ENCODE data around the gene SLIT3. TPM values are rescaled to one million over a fixed set of nuclear protein-coding genes. Genes with fewer than 3 reads are reported as not detected.
A peak's percentile ranks its signal among the peaks of the same experiment; 100 is the strongest.

Gene SLIT3
- total RNA-seq, 2 experiments from 2014 or later = 0.30 to 0.43 TPM

DNA sequence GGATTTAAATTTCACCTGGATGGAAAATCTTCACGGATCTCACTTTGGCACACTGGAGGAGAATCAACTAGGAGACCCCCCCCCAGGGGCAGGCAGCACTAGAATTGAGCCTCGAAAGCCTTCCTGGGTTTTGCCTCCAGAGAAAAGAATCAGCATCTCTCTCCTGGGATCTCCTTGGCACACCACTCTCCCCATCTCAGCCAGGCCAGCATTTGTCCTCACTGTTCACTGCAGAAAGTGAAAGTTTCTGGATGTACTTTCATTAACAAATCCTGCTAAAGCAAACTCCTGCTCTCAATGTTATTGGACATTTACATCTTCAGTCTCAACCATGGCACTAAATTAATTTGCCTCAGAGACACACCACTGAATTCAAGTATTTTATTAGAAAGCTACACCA, 312.2 kb downstream of the SLIT3 start:
- Mint-ChIP-seq H3K36me3 (ENCODE audit: low read depth) (no peaks in the 10 kb centered on the region), H3K27me3 (ENCODE audit: low read depth) (peaks cover 6% of the 10 kb centered on the region), H3K4me3 (no peak overlapping the region), H3K27ac (no peak overlapping the region), H3K4me1 (ENCODE audit: low read depth) (no peaks in the 10 kb centered on the region), H3K9me3 (no peaks in the 10 kb centered on the region)
- CTCF ChIA-PET = interaction anchor here (0.7 to 2.0 kb wide), 5 partner anchors 8 to 620 kb away, joined by 3 to 6 read pairs (median 4); no protein-coding TSS in a partner anchor
- intact Hi-C loops (cut with micrococcal nuclease) = loop anchor here (5.0 to 10.0 kb wide), 2 partner anchors 721 to 1196 kb away; no protein-coding TSS in a partner anchor
- DNase-seq = no peak

DNA sequence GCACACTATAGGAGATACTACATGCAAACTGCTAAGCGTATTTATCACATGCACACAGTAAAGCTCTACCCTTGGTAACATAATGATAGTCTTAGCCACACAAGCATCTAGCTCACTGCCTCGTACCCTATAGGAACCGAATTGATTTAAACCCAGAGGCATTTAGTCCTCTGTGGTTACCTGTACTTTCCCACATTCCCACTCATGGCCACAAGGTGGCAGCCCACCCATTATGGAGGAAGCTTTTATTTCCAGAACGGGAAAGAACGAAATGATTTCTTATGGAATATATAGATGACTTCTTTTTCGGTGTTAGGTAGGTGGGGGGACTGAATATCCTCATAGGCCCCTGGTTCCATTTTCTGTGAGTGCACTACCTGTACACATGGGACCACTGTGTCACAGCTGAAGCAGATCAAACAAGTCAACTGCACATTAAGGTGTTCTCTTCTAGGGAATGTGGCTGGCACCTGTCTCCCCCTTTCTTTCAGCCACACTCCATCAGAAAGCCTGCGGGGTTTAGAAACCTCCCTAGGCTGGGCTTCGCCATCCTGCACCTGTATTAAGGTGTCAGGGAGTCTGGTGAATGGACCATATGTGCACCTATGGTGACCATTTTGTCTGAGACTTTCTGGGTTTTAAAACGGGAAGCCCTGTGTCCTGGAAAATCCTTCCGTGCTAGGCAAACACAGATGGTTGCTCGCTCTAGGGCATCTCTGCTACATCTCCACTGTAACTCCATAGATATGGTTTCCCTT, 313.2 kb downstream of the SLIT3 start:
- DNase-seq = peak; percentile 77

DNA sequence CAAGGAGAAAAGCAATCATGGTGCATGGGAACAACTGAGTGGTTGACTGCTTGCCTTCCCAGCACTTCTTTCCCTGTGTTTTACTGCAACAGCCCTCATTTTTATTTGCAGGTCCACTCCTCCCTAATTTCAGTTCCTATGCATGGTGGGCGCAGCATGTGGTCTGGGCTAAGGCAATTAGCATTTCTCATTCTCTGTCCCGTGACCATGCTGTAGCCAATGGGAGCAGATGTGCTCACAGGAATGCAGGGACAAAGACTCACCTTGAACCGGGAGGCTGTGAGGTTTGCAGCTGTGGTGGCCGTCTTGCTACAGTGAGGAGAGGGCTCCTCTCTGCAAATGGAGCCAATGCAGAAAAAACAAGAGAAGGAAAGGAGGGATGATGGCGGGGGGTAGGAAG, 315.5 kb downstream of the SLIT3 start:
- Mint-ChIP-seq H3K9me3 (no peaks in the 10 kb centered on the region), H3K4me3 (no peak overlapping the region), H3K27ac (no peak overlapping the region), H3K27me3 (ENCODE audit: low read depth) (peaks cover 6% of the 10 kb centered on the region), H3K4me1 (ENCODE audit: low read depth) (no peaks in the 10 kb centered on the region), H3K36me3 (ENCODE audit: low read depth) (no peaks in the 10 kb centered on the region)
- intact Hi-C loops (cut with micrococcal nuclease) = loop anchor here (5.0 to 10.0 kb wide), 2 partner anchors 718 to 1199 kb away; no protein-coding TSS in a partner anchor
- CTCF ChIA-PET = no interaction called here
- no peak for DNase-seq

More for the DNA sequence above, 313.2 kb downstream of the SLIT3 start:
- peaks cover 6% of the 10 kb centered on the region for H3K27me3 Mint-ChIP-seq (ENCODE audit: low read depth)
- no peak overlapping the region for H3K27ac Mint-ChIP-seq
- intact Hi-C loops (cut with micrococcal nuclease) = loop anchor here (1.0 to 10.0 kb wide), 6 partner anchors 307 to 1197 kb away; no protein-coding TSS in a partner anchor
- no peak overlapping the region for H3K4me3 Mint-ChIP-seq
- H3K36me3 Mint-ChIP-seq (ENCODE audit: low read depth) = no peaks in the 10 kb centered on the region
- no peaks in the 10 kb centered on the region for H3K9me3 Mint-ChIP-seq
- CTCF ChIA-PET = interaction anchor here (0.6 to 2.0 kb wide), 26 partner anchors 8 to 595 kb away, joined by 3 to 11 read pairs (median 4); no protein-coding TSS in a partner anchor
- H3K4me1 Mint-ChIP-seq (ENCODE audit: low read depth) = no peaks in the 10 kb centered on the region

DNA sequence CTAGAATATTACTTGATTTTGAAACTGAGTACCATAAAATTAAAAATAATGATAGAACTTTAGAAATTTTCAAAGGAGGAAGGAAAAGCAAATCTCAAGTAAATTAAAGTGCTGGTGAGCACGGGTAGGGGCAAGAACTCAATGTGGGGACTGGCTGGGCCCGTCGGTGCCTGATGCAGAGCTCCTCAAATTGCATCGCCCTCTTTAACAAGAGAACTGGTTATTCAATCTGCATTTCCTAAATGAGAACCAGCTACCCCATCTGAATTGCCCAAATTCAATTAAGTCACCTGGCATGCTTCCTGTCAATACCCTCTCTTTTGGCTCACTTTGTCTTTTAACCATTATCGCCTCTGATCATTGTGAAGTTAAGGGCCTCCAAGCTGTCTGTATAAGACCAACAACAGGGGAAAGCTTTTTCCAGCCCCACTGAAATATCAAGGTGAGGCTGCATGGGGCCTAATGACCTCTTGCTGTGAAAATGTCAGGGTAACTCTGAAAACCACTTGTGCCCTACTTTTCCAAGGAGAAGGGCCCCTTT, 316.7 kb downstream of the SLIT3 start:
- DNase-seq = no peak
- CTCF ChIA-PET = interaction anchor here (1.6 kb wide), 1 partner anchor 318 kb away, joined by 4 read pairs; no protein-coding TSS in a partner anchor
- intact Hi-C loops (cut with micrococcal nuclease) = loop anchor here (10.0 kb wide), 1 partner anchor 1201 kb away; no protein-coding TSS in a partner anchor
- H3K4me3 Mint-ChIP-seq = no peak overlapping the region
- peaks cover 6% of the 10 kb centered on the region for H3K27me3 Mint-ChIP-seq (ENCODE audit: low read depth)
- no peaks in the 10 kb centered on the region for H3K4me1 Mint-ChIP-seq (ENCODE audit: low read depth)
- H3K9me3 Mint-ChIP-seq = no peaks in the 10 kb centered on the region
- H3K27ac Mint-ChIP-seq = no peak overlapping the region
- no peaks in the 10 kb centered on the region for H3K36me3 Mint-ChIP-seq (ENCODE audit: low read depth)

DNA sequence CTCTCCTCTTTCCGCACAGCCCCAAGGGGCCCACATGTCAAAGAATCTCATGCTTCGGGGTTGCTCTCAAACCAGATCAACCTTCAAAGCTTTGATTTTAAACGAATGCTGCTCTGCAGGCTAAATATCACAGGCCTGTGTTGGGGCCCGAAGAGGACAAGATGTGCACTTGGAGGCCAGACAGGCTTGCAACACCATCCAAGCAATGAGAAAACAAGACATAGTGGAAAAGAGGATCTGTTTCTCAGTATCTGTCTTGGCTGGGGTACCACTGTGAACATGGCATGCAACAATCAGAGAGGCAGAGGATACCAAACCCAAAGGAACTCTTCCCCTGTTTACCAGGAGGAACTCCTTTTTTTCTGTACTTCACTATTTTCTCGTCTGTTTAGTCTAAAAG, 321.8 kb downstream of the SLIT3 start:
- peaks cover 5% of the 10 kb centered on the region for H3K27me3 Mint-ChIP-seq (ENCODE audit: low read depth)
- no peaks in the 10 kb centered on the region for H3K4me1 Mint-ChIP-seq (ENCODE audit: low read depth)
- no peaks in the 10 kb centered on the region for H3K9me3 Mint-ChIP-seq
- no peak overlapping the region for H3K27ac Mint-ChIP-seq
- CTCF ChIA-PET = interaction anchor here (0.8 to 1.3 kb wide), 3 partner anchors 8 to 299 kb away, joined by 3 to 4 read pairs (median 4); no protein-coding TSS in a partner anchor
- H3K36me3 Mint-ChIP-seq (ENCODE audit: low read depth) = no peaks in the 10 kb centered on the region
- H3K4me3 Mint-ChIP-seq = no peak overlapping the region
- intact Hi-C loops (cut with micrococcal nuclease) = no loop called here
- no peak for DNase-seq

DNA sequence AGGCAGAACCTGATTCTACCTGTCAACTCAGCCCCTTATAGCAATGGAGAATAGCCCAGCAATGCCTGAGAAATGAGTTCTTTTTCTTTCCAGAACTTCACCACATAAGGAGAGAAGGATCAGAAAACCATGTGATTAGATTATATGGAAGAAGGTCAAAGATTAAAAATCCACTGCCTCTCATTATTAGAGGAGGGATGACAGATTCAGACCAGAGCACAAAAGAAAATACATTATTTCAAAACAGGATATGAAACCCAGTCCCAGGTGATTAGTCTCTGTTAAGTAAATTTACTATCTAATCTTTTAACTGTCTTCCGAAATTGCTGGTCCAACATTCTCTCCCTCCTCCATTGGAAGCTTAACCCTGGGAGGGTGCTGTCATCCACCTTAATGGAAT, 322.4 kb downstream of the SLIT3 start:
- intact Hi-C loops (cut with micrococcal nuclease) = no loop called here
- no peak overlapping the region for H3K4me3 Mint-ChIP-seq
- DNase-seq = no peak
- no peaks in the 10 kb centered on the region for H3K4me1 Mint-ChIP-seq (ENCODE audit: low read depth)
- CTCF ChIA-PET = interaction anchor here (0.8 to 1.3 kb wide), 2 partner anchors 9 to 12 kb away, joined by 3 to 4 read pairs; no protein-coding TSS in a partner anchor
- H3K27ac Mint-ChIP-seq = no peak overlapping the region
- no peaks in the 10 kb centered on the region for H3K9me3 Mint-ChIP-seq
- H3K36me3 Mint-ChIP-seq (ENCODE audit: low read depth) = no peaks in the 10 kb centered on the region
- H3K27me3 Mint-ChIP-seq (ENCODE audit: low read depth) = peaks cover 10% of the 10 kb centered on the region

DNA sequence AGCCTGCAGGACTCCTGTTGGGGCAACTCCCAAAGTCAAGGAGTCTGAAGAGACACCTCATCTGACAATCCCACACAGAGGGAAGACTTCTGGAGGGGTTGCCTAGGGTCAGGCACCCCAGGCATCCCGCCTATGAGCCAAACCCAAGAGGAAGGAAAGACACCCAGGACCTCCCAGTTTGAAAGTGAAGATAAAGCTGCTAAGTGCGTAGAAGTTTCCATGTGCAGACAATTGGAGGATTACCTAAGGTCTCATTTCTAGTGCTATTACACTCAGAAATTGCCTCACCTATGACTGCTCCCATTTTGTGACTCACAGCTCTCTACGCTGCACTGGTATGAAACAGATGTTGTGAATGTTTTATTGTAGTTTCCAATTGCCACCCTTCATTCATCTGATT, 322.9 kb downstream of the SLIT3 start:
- intact Hi-C loops (cut with micrococcal nuclease) = no loop called here
- no peak overlapping the region for H3K4me3 Mint-ChIP-seq
- no peaks in the 10 kb centered on the region for H3K4me1 Mint-ChIP-seq (ENCODE audit: low read depth)
- H3K9me3 Mint-ChIP-seq = no peaks in the 10 kb centered on the region
- no peaks in the 10 kb centered on the region for H3K36me3 Mint-ChIP-seq (ENCODE audit: low read depth)
- peaks cover 11% of the 10 kb centered on the region for H3K27me3 Mint-ChIP-seq (ENCODE audit: low read depth)
- H3K27ac Mint-ChIP-seq = no peak overlapping the region
- no peak for DNase-seq
- CTCF ChIA-PET = no interaction called here

DNA sequence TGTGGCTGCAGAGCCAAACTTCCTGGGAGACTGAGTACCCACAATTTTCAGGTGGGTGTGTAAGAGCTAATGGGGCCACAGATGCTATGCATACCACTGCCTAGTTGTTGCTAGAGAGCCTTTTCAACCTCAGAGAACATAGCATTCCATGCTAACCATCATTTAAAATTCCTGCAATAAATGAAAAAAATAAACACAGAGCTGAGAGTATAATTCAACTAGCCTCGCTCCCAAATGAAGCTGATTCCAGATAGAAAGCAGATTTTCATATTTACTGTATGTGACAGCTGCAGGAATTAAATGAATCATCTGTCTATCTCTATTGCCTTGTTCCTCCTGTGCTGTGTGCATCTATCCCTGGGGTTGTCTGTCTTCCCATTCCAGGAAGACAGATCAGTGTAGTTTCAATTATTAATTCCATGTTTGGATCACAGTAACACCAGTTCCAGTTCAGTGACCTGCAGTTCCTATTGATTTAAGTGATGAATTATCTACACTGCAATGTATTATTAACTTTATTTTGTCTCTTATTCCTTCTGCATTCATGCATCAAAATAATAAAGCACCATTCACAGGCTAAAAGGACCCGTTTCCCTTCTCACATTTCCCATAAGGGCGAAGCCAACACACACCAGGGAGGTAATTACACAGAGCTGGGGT, 324.5 kb downstream of the SLIT3 start:
- H3K9me3 Mint-ChIP-seq = no peaks in the 10 kb centered on the region
- no peaks in the 10 kb centered on the region for H3K36me3 Mint-ChIP-seq (ENCODE audit: low read depth)
- H3K27ac Mint-ChIP-seq = no peak overlapping the region
- no peak overlapping the region for H3K4me3 Mint-ChIP-seq
- H3K4me1 Mint-ChIP-seq (ENCODE audit: low read depth) = no peaks in the 10 kb centered on the region
- H3K27me3 Mint-ChIP-seq (ENCODE audit: low read depth) = peaks cover 20% of the 10 kb centered on the region
- DNase-seq = no peak
- intact Hi-C loops (cut with micrococcal nuclease) = no loop called here
- CTCF ChIA-PET = interaction anchor here (1.9 kb wide), 1 partner anchor 11 kb away, joined by 6 read pairs; no protein-coding TSS in a partner anchor

DNA sequence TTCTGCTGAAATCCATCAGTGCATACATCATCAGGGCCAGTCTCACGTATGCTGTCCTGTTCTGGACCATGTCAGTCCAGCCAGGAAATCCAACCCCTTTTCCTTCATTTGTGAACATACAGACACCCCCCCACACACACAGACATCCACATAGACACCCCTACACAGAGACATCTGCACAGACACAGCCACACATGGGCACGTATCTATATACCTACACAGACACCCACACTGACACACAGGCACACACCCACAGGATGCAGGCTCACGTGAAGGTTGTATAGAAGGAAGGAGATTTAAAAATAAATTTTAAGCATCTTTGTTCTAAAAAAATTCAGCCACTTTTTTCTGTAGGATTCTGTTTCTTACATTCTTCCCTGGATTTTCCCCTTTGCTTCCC, 325.6 kb downstream of the SLIT3 start:
- H3K4me3 Mint-ChIP-seq = no peak overlapping the region
- H3K27ac Mint-ChIP-seq = no peak overlapping the region
- CTCF ChIA-PET = no interaction called here
- DNase-seq = no peak
- no peaks in the 10 kb centered on the region for H3K4me1 Mint-ChIP-seq (ENCODE audit: low read depth)
- no peaks in the 10 kb centered on the region for H3K9me3 Mint-ChIP-seq
- H3K27me3 Mint-ChIP-seq (ENCODE audit: low read depth) = peaks cover 20% of the 10 kb centered on the region
- no peaks in the 10 kb centered on the region for H3K36me3 Mint-ChIP-seq (ENCODE audit: low read depth)
- intact Hi-C loops (cut with micrococcal nuclease) = no loop called here

DNA sequence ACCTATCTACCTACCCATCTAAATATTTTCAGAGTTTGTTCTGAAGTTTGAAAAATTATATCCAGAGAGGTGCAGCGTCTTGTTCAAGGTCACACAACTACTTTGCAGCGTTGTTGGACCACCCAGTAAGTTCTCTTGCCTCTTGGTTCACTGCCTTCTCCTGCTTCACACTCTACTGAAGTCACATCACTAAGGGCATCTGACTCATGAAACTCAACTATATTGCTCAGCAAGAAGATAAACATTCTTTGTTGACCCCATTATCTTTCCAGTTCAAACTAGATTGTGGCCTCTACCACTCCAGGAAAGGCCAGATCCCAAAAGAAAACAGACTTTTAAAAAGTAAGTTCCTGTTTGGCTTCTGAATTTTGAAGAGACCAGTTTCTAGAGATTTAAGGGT, 326.9 kb downstream of the SLIT3 start:
- H3K9me3 Mint-ChIP-seq = no peaks in the 10 kb centered on the region
- H3K4me3 Mint-ChIP-seq = no peak overlapping the region
- no peaks in the 10 kb centered on the region for H3K36me3 Mint-ChIP-seq (ENCODE audit: low read depth)
- no peak overlapping the region for H3K27ac Mint-ChIP-seq
- H3K27me3 Mint-ChIP-seq (ENCODE audit: low read depth) = peaks cover 23% of the 10 kb centered on the region
- CTCF ChIA-PET = interaction anchor here (0.6 to 1.0 kb wide), 2 partner anchors 14 to 730 kb away, joined by 3 to 4 read pairs; no protein-coding TSS in a partner anchor
- no peak for DNase-seq
- intact Hi-C loops (cut with micrococcal nuclease) = no loop called here
- H3K4me1 Mint-ChIP-seq (ENCODE audit: low read depth) = no peaks in the 10 kb centered on the region

DNA sequence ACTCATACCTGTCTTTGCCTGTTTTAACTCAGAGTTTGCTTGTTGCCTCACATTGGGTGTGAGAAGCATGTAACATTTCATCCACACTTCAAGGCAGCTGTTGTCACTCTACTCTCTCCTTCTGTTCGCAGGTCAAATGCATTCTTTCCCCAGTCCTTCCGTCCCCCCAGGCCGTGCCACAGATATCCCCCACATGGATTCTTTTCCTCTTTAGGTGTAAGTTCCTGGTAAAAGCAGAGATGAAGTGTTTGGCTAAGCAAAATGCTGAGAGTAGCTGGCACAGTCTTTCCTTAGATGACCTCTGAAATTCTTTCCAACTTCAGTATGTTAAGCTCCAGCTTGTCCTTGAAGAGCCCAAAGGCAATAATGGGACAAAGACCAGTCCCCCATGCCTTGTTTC, 328.2 kb downstream of the SLIT3 start:
- H3K9me3 Mint-ChIP-seq = no peaks in the 10 kb centered on the region
- no peaks in the 10 kb centered on the region for H3K36me3 Mint-ChIP-seq (ENCODE audit: low read depth)
- no peak overlapping the region for H3K27ac Mint-ChIP-seq
- peaks cover 24% of the 10 kb centered on the region for H3K27me3 Mint-ChIP-seq (ENCODE audit: low read depth)
- no peak for DNase-seq
- H3K4me3 Mint-ChIP-seq = no peak overlapping the region
- intact Hi-C loops (cut with micrococcal nuclease) = no loop called here
- CTCF ChIA-PET = no interaction called here
- H3K4me1 Mint-ChIP-seq (ENCODE audit: low read depth) = no peaks in the 10 kb centered on the region

DNA sequence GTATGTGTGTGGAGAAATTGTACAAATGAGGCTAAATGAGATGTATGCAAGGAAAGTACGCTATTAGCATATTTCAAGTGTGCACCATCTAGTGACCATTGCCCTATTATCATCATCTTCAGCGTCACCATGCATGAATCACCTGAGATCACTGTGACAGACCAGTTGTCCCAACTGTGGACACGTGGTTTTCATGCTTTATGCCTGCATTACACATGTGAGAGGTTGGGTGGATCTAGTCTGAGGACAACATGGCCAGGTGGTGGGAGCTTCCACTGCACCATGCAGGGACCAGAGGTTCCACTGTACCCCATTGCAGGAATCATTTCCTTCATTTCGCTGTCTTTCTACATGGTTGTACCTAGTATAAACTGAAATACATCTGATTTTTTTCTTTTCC, 329.8 kb downstream of the SLIT3 start:
- intact Hi-C loops (cut with micrococcal nuclease) = no loop called here
- Mint-ChIP-seq H3K4me3 (no peak overlapping the region), H3K27ac (no peak overlapping the region), H3K4me1 (ENCODE audit: low read depth) (no peaks in the 10 kb centered on the region), H3K9me3 (no peaks in the 10 kb centered on the region), H3K27me3 (ENCODE audit: low read depth) (peaks cover 24% of the 10 kb centered on the region), H3K36me3 (ENCODE audit: low read depth) (no peaks in the 10 kb centered on the region)
- DNase-seq = no peak
- CTCF ChIA-PET = no interaction called here

Measured in activated naive CD4-positive, alpha-beta T cell treated with anti-CD3 and anti-CD28 coated beads for 36 hours (primary cell).